Lower leg skin (tissue), 3 donors: ENCODE data around the gene PFKFB4.

Experiments used
- POLR2A ChIP-seq, 2 donors: fragments of 450-650 bp; IDR thresholded peaks; one replicate each; pipeline ENCODE4 v1.6.1; 2016 to 2017; ENCODE audit warnings: antibody characterized with exemption in 2 of 2, mild to moderate bottlenecking in 1 of 2, moderate library complexity in 1 of 2
- TF ChIP-seq, protein P1 (sequence below), 3 donors: fragments of 450-650 bp; IDR thresholded peaks; one replicate each; pipeline ENCODE4 v1.5.1; 2016; ENCODE audit warnings: antibody characterized with exemption in 3 of 3, mild to moderate bottlenecking in 3 of 3, moderate library complexity in 2 of 3

GRCh38 chr3:48521635-48522034 lies 35.0 kb downstream of the PFKFB4 start:
- TF ChIP-seq, protein P1, sequence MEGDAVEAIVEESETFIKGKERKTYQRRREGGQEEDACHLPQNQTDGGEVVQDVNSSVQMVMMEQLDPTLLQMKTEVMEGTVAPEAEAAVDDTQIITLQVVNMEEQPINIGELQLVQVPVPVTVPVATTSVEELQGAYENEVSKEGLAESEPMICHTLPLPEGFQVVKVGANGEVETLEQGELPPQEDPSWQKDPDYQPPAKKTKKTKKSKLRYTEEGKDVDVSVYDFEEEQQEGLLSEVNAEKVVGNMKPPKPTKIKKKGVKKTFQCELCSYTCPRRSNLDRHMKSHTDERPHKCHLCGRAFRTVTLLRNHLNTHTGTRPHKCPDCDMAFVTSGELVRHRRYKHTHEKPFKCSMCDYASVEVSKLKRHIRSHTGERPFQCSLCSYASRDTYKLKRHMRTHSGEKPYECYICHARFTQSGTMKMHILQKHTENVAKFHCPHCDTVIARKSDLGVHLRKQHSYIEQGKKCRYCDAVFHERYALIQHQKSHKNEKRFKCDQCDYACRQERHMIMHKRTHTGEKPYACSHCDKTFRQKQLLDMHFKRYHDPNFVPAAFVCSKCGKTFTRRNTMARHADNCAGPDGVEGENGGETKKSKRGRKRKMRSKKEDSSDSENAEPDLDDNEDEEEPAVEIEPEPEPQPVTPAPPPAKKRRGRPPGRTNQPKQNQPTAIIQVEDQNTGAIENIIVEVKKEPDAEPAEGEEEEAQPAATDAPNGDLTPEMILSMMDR (IDR thresholded peaks at IDR 0.05) = no peak
- TF ChIP-seq POLR2A (IDR thresholded peaks at IDR 0.05) = no peak
